Esophagus (tissue), 2 donors: ENCODE data around the gene TRAPPC12. TPM values are rescaled to one million over a fixed set of nuclear protein-coding genes. Genes with fewer than 3 reads are reported as not detected.

ENCODE experiments used
- H3K27ac ChIP-seq, 2 donors: one replicate each; pipeline ENCODE4 v1.5.1; 2013; ENCODE audit warnings: low read depth in 2 of 2, mild to moderate bottlenecking in 2 of 2, inconsistent platforms in 1 of 2, low read length in 1 of 2, moderate library complexity in 1 of 2
- H3K27me3 ChIP-seq, 2 donors: one replicate each; pipeline ENCODE4 v1.6.1; 2013; ENCODE audit warnings: low read length in 2 of 2, control low read depth in 1 of 2, mild to moderate bottlenecking in 1 of 2; ENCODE audit not compliant: insufficient read depth in 2 of 2, control insufficient read depth in 1 of 2
- H3K36me3 ChIP-seq, 2 donors: one replicate each; pipeline ENCODE4 v1.6.1; 2013; ENCODE audit warnings: low read length in 1 of 2; ENCODE audit not compliant: control insufficient read depth in 2 of 2, insufficient read depth in 2 of 2
- H3K4me1 ChIP-seq, 2 donors: one replicate each; pipeline ENCODE4 v1.6.1; 2013; ENCODE audit warnings: low read length in 1 of 2; ENCODE audit not compliant: control insufficient read depth in 2 of 2, insufficient read depth in 2 of 2
- H3K4me3 ChIP-seq, 2 donors: one replicate each; pipeline ENCODE4 v1.5.1; 2013; ENCODE audit warnings: low read length in 2 of 2, mild to moderate bottlenecking in 2 of 2, low read depth in 1 of 2, moderate library complexity in 1 of 2
- H3K9me3 ChIP-seq, 2 donors: one replicate each; pipeline ENCODE4 v1.6.1; 2013; ENCODE audit warnings: mild to moderate bottlenecking in 2 of 2, low read depth in 1 of 2, low read length in 1 of 2, moderate library complexity in 1 of 2; ENCODE audit not compliant: control insufficient read depth in 2 of 2, insufficient read depth in 1 of 2
- WGBS, 2 donors: extraction: QIAGEN DNeasy Blood & Tissue Kit; methylation state at CpG; one replicate each; pipeline ENCODE4 v1.1.7; 2013; 5-methylcytosine and 5-hydroxymethylcytosine counted together
- polyA plus RNA-seq, 2 donors: library from polyadenylated mRNA; stranded (reverse); fragments of 200-250 nt; gene quantifications; one replicate each; pipeline ENCODE4 v1.2.3, GENCODE V29; 2013
- donor health status: healthy with polysubstance abuse.
- donor health status: Bipolar disorder and iron deficiency.

TRAPPC12 gene
- polyA plus RNA-seq, 2 donors = 43.6 to 64.2 TPM

- Histone ChIP-seq H3K9me3 (no peaks in the 10 kb centered on the region), H3K27ac (no peak overlapping the region), H3K4me1 (peaks cover 0 to 3% of the 10 kb centered on the region in 2 donors), H3K4me3 (no peak overlapping the region), H3K36me3 (peaks cover 0 to 27% of the 10 kb centered on the region in 2 donors), H3K27me3 (no peaks in the 10 kb centered on the region)
- WGBS, 2 donors = 86 to 96% methylated on average over 9 of the region's 9 CpGs
These were observed 44.8 kb downstream of the TRAPPC12 start for GRCh38 chr2:3424171-3424795.

DNA sequence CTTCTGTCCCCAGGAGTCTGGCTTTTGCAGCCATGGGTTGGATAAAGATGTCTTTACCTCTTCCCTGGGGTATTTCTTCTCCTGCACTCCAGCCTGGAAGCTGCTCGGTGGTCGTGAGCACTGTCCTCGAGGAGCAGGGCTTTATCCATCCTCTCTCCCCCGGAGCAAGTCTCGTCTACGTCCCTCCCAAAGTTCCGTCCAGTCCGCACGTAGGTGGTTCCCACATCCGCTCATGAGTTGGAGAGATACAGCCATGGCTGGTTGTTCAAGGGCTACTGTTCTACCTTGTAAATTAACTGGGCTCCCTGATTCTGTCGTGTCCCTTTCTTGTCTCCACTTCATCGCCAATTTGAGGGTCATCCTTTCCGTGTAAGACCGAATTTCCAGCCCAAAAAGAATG, 47.1 kb downstream of the TRAPPC12 start:
- WGBS, 2 donors = 96 to 97% methylated on average over 14 of the region's 14 CpGs
- peaks cover 0 to 1% of the 10 kb centered on the region in 2 donors for H3K4me1 ChIP-seq
- no peak overlapping the region for H3K4me3 ChIP-seq
- H3K36me3 ChIP-seq = peaks cover 0 to 30% of the 10 kb centered on the region in 2 donors
- H3K27me3 ChIP-seq = no peaks in the 10 kb centered on the region
- no peak overlapping the region for H3K27ac ChIP-seq
- H3K9me3 ChIP-seq = no peaks in the 10 kb centered on the region

DNA sequence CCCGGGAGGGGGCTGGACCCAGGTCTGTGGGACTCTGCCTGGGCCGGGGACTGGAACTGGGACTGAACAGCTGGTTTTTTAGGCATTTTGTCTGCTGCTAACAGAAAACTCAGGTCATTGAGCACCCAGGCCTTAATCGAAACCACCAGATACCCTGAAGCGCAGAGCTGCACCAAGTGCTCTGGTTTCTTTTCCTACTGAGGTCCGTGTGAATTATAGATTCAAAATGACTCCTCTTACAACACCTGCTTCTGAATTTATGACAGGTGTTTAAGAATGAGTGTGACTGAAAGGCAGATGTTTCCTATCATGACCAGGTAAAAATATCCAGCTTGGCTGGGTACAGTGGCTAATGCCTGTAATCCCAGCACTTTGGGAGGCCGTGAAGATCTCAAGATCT, 47.8 kb downstream of the TRAPPC12 start:
- H3K27me3 ChIP-seq = no peaks in the 10 kb centered on the region

GRCh38 chr2:3428577-3428976, 49.1 kb downstream of the TRAPPC12 start:
- peaks cover 0 to 24% of the 10 kb centered on the region in 2 donors for H3K36me3 ChIP-seq
- H3K9me3 ChIP-seq = no peaks in the 10 kb centered on the region
- WGBS, 2 donors = 89 to 90% methylated on average over 10 of the region's 10 CpGs
- H3K27me3 ChIP-seq = no peaks in the 10 kb centered on the region
- H3K27ac ChIP-seq = no peak overlapping the region
- no peak overlapping the region for H3K4me3 ChIP-seq
- H3K4me1 ChIP-seq = no peaks in the 10 kb centered on the region

More for the DNA sequence above, 47.8 kb downstream of the TRAPPC12 start:
- no peak overlapping the region for H3K4me3 ChIP-seq
- H3K9me3 ChIP-seq = no peaks in the 10 kb centered on the region
- H3K36me3 ChIP-seq = peaks cover 0 to 28% of the 10 kb centered on the region in 2 donors
- no peak overlapping the region for H3K27ac ChIP-seq
- H3K4me1 ChIP-seq = no peaks in the 10 kb centered on the region
- WGBS, 2 donors = 82 to 89% methylated on average over 6 of the region's 6 CpGs

GRCh38 chr2:3429066-3429610, 49.6 kb downstream of the TRAPPC12 start:
- Histone ChIP-seq H3K27me3 (no peaks in the 10 kb centered on the region), H3K9me3 (no peaks in the 10 kb centered on the region), H3K36me3 (peaks cover 0 to 24% of the 10 kb centered on the region in 2 donors), H3K4me1 (no peaks in the 10 kb centered on the region), H3K27ac (no peak overlapping the region), H3K4me3 (no peak overlapping the region)
- 78 to 84% methylated on average over 6 of the region's 6 CpGs for WGBS, 2 donors

- Histone ChIP-seq H3K27me3 (no peaks in the 10 kb centered on the region), H3K4me3 (no peak overlapping the region), H3K27ac (no peak overlapping the region), H3K36me3 (peaks cover 5 to 26% of the 10 kb centered on the region in 2 donors), H3K9me3 (no peaks in the 10 kb centered on the region), H3K4me1 (no peaks in the 10 kb centered on the region)
- 66 to 74% methylated on average over 6 of the region's 6 CpGs for WGBS, 2 donors
These were observed 50.7 kb downstream of the TRAPPC12 start for GRCh38 chr2:3430172-3430571.

- H3K36me3 ChIP-seq = peaks cover 5 to 23% of the 10 kb centered on the region in 2 donors
- no peak overlapping the region for H3K4me3 ChIP-seq
- H3K9me3 ChIP-seq = no peaks in the 10 kb centered on the region
- H3K27ac ChIP-seq = no peak overlapping the region
- 90 to 92% methylated on average over 19 to 20 of the region's 20 CpGs for WGBS, 2 donors
- no peaks in the 10 kb centered on the region for H3K27me3 ChIP-seq
- H3K4me1 ChIP-seq = no peaks in the 10 kb centered on the region
These were observed 51.4 kb downstream of the TRAPPC12 start for GRCh38 chr2:3430740-3431490.

- H3K4me3 ChIP-seq = no peak overlapping the region
- peaks cover 5 to 16% of the 10 kb centered on the region in 2 donors for H3K36me3 ChIP-seq
- no peaks in the 10 kb centered on the region for H3K4me1 ChIP-seq
- WGBS, 2 donors = 80 to 86% methylated on average over 6 of the region's 6 CpGs
- H3K9me3 ChIP-seq = no peaks in the 10 kb centered on the region
- no peak overlapping the region for H3K27ac ChIP-seq
- no peaks in the 10 kb centered on the region for H3K27me3 ChIP-seq
These were observed 52.6 kb downstream of the TRAPPC12 start for GRCh38 chr2:3432067-3432466.

DNA sequence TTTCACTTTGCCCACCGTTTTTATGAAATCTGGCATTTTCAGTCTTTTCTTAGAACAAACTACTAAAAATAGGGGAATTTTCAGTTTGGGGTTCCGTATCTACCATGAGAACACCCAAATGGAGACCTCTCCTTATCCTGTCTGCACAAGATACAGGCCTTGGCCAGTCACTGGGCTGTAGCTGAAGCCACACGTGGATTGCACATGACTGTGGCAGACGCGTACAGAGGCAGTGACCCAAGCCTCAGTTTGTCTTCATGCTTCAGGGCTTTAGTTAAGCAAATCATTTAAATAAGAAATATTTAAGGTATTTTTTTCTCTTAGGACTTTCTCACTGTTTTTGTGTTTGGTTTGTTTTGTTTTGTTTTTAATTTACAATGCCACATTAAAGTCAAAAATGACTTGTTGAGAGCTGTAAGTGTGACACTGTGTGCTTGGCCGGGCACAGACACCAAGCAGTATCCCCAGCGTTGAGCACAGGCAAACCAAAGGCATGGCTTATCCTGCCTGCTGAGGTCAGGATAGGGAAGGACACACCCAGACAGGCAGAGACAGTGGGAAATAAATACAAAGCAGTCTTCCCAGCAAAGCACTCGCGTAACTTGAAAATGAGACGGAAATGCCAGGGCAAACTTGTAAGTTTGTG, 53.3 kb downstream of the TRAPPC12 start:
- Histone ChIP-seq H3K9me3 (no peaks in the 10 kb centered on the region), H3K36me3 (peaks cover 5 to 14% of the 10 kb centered on the region in 2 donors), H3K27me3 (no peaks in the 10 kb centered on the region), H3K27ac (no peak overlapping the region), H3K4me1 (no peaks in the 10 kb centered on the region), H3K4me3 (no peak overlapping the region)
- WGBS, 2 donors = 86 to 88% methylated on average over 10 of the region's 10 CpGs
